Measurements from ENCODE around the gene ARHGEF18. TPM values are rescaled to one million over a fixed set of nuclear protein-coding genes. Genes with fewer than 3 reads are reported as not detected.

The ARHGEF18 gene
- total RNA-seq, 4 donors from 2014 or later = 32.0 to 162 (median 92.8) TPM

DNA sequence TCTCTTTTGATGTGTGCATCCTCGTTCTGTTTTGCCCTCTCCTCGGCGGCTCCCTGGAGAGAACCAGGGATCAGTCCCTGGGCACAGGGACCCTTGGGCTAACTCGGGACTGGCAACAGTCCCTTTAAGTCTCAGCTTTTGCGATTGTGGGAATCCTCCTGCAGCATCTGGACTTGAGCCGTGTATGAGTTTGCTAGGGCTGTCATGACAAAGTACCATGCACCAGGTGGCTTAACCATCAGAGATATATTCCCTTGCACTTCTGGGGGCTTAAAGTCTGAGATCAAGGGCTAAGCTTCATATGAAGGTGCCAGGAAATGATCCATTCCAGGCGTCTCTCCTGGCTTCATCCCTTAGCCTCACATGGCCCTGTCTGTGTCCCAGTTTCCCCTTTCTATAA lies 34.5 kb downstream of the ARHGEF18 start:
- intact Hi-C loops (cut with DNase I; ENCODE audit: low total_unique reads) (no loop called here), in situ Hi-C loops (cut with MboI; ENCODE audit: low pct_ligation_motif_present in 1 of 4, low pct_unique_long_range_greater_than_20kb in 1 of 4, low sequenced_read_pairs in 3 of 4) (no loop called here)
- H3K4me3 ChIP-seq = no peak overlapping the region
- TF ChIP-seq EP300 (IDR thresholded peaks at IDR 0.05; ENCODE audit: low read depth) = no peak
- TF ChIP-seq CTCF (IDR thresholded peaks at IDR 0.05) = no peak
- TF ChIP-seq POLR2AphosphoS5 (IDR thresholded peaks at IDR 0.05) = no peak
- no peak for TF ChIP-seq POLR2A (IDR thresholded peaks at IDR 0.05)
- no peaks in the 10 kb centered on the region for H3K27me3 ChIP-seq
- DNase-seq = no peak
- 76% methylated on average over 7 of the region's 7 CpGs; no CpG with 5 or more reads in 1 of the 2 donors for WGBS, 2 donors (ENCODE audit: low coverage in 1 of 2)
- H3K4me1 ChIP-seq = peaks cover 0 to 4% (median 0%) of the 10 kb centered on the region in 4 donors
- H3K36me3 ChIP-seq = no peaks in the 10 kb centered on the region
- no peak overlapping the region for H3K27ac ChIP-seq
- H3K9me3 ChIP-seq = no peaks in the 10 kb centered on the region

- no peak overlapping the region for H3K27ac ChIP-seq
- in situ Hi-C loops (cut with MboI; ENCODE audit: low pct_ligation_motif_present in 1 of 4, low pct_unique_long_range_greater_than_20kb in 1 of 4, low sequenced_read_pairs in 3 of 4) (no loop called here), intact Hi-C loops (cut with DNase I; ENCODE audit: low total_unique reads) (no loop called here)
- no peaks in the 10 kb centered on the region for H3K9me3 ChIP-seq
- H3K4me1 ChIP-seq = peaks cover 0 to 4% (median 0%) of the 10 kb centered on the region in 4 donors
- no peak overlapping the region for H3K4me3 ChIP-seq
- no peak for DNase-seq
- TF ChIP-seq POLR2AphosphoS5 (IDR thresholded peaks at IDR 0.05) (no peak), POLR2A (IDR thresholded peaks at IDR 0.05) (no peak), CTCF (IDR thresholded peaks at IDR 0.05) (no peak), EP300 (IDR thresholded peaks at IDR 0.05; ENCODE audit: low read depth) (no peak)
- no peaks in the 10 kb centered on the region for H3K36me3 ChIP-seq
- 73 to 82% methylated on average over 3 to 5 of the region's 5 CpGs for WGBS, 2 donors (ENCODE audit: low coverage in 1 of 2)
- H3K27me3 ChIP-seq = no peaks in the 10 kb centered on the region
Observed at GRCh38 chr19:7385062-7385461, 36.3 kb downstream of the ARHGEF18 start.

DNA sequence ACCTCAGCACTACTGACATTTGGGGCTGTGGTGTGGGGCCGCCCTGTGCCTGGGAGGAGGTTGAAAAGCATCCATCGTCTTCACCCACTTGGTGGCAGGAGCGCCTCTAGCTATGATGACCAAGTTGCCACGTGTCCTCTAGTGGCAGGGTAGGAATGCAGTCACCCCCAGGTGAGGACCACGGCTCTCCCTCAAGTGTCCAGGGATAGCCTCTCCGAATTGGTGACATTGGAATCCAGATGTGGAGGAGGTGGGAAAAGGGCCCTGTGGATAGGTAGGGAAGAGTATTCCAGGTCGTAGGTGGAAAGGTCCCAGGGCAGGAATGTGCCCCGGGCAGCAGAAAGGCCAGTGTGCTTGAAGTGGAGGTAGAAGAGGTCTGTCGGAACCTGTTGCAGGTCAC lies 37.6 kb downstream of the ARHGEF18 start:
- DNase-seq = no peak
- H3K9me3 ChIP-seq = no peaks in the 10 kb centered on the region
- no peak for TF ChIP-seq CTCF (IDR thresholded peaks at IDR 0.05)
- no peak for TF ChIP-seq POLR2AphosphoS5 (IDR thresholded peaks at IDR 0.05)
- TF ChIP-seq EP300 (IDR thresholded peaks at IDR 0.05; ENCODE audit: low read depth) = no peak
- no peak for TF ChIP-seq POLR2A (IDR thresholded peaks at IDR 0.05)
- H3K4me1 ChIP-seq = peaks cover 0 to 7% (median 3%) of the 10 kb centered on the region in 4 donors
- no peak overlapping the region for H3K4me3 ChIP-seq
- intact Hi-C loops (cut with DNase I; ENCODE audit: low total_unique reads) = no loop called here
- in situ Hi-C loops (cut with MboI; ENCODE audit: low pct_ligation_motif_present in 1 of 4, low pct_unique_long_range_greater_than_20kb in 1 of 4, low sequenced_read_pairs in 3 of 4) = no loop called here
- H3K27ac ChIP-seq = no peak overlapping the region
- H3K27me3 ChIP-seq = no peaks in the 10 kb centered on the region
- 71 to 85% methylated on average over 8 to 9 of the region's 9 CpGs for WGBS, 2 donors (ENCODE audit: low coverage in 1 of 2)
- no peaks in the 10 kb centered on the region for H3K36me3 ChIP-seq

DNA sequence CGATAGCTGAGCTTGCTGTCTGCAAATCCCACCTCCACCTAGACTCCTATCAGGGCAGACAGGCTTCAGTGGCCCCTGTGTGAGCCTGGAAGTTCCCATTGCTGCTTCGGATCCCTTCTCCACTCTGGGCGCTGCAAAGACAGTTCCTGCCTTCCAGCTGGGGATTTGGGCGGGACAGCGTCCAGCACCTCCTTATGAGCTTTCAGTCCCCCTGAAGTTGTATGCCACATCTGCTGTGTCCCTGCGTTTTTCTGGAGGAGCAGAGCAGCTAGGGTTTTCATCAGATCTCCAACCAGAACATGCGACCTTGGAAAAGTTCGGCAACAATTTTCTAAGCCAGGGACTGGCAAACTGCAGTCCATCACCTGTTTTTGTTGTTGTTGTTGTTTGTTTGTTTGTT lies 38.0 kb downstream of the ARHGEF18 start:
- Histone ChIP-seq H3K27me3 (no peaks in the 10 kb centered on the region), H3K27ac (no peak overlapping the region), H3K4me1 (peaks cover 0 to 12% (median 6%) of the 10 kb centered on the region in 4 donors), H3K4me3 (no peak overlapping the region), H3K36me3 (no peaks in the 10 kb centered on the region), H3K9me3 (no peaks in the 10 kb centered on the region)
- TF ChIP-seq CTCF (IDR thresholded peaks at IDR 0.05) = no peak
- no peak for TF ChIP-seq EP300 (IDR thresholded peaks at IDR 0.05; ENCODE audit: low read depth)
- TF ChIP-seq POLR2A (IDR thresholded peaks at IDR 0.05) = no peak
- no peak for TF ChIP-seq POLR2AphosphoS5 (IDR thresholded peaks at IDR 0.05)
- in situ Hi-C loops (cut with MboI; ENCODE audit: low pct_ligation_motif_present in 1 of 4, low pct_unique_long_range_greater_than_20kb in 1 of 4, low sequenced_read_pairs in 3 of 4) (no loop called here), intact Hi-C loops (cut with DNase I; ENCODE audit: low total_unique reads) (no loop called here)
- DNase-seq = no peak
- WGBS, 2 donors (ENCODE audit: low coverage in 1 of 2) = 83% methylated on average over 8 of the region's 8 CpGs; no CpG with 5 or more reads in 1 of the 2 donors

Measured in transverse colon (tissue), 4 donors.